ENCODE data around the gene KCTD16.

The KCTD16 gene

GRCh38 chr5:144205141-144205551 lies 34.5 kb downstream of the KCTD16 start:
- peak; percentile 51 for DNase-seq
- Histone ChIP-seq H3K56ac (ENCODE audit: low read length) (peak overlapping the region; percentile 17), H3K79me1 (ENCODE audit: low read length) (no peaks in the 10 kb centered on the region), H3K27ac (ENCODE audit: low read depth, low read length) (no peak overlapping the region), H3K4me2 (ENCODE audit: low read length) (peak overlapping the region; percentile 74), H2BK5ac (ENCODE audit: low read length) (no peak overlapping the region), H3K18ac (ENCODE audit: low read length) (no peak overlapping the region), H4K8ac (ENCODE audit: low read depth, low read length) (no peak overlapping the region), H3K36me3 (ENCODE audit: control insufficient read depth, insufficient read depth, low read length) (no peaks in the 10 kb centered on the region), H3K9ac (ENCODE audit: low read length) (peak overlapping the region; percentile 8), H2BK120ac (ENCODE audit: low read depth, low read length) (no peak overlapping the region), H3K4ac (ENCODE audit: low read depth, low read length) (no peak overlapping the region), H3K23ac (ENCODE audit: low read length) (no peak overlapping the region), H2AK5ac (ENCODE audit: low read length) (no peak overlapping the region), H3K4me1 (ENCODE audit: control insufficient read depth, low read depth, low read length) (no peaks in the 10 kb centered on the region), H3K79me2 (ENCODE audit: control insufficient read depth, insufficient read depth, low read length) (no peaks in the 10 kb centered on the region), H3K27me3 (ENCODE audit: insufficient read depth, low read length, poor library complexity) (no peaks in the 10 kb centered on the region), H3K4me3 (ENCODE audit: low read length) (peak overlapping the region; percentile 21), H2BK15ac (replicated peaks; ENCODE audit: low read depth) (no peak overlapping the region), H4K5ac (ENCODE audit: low read length) (no peak overlapping the region)
- no CpG with 5 or more reads among the region's 31 CpGs for WGBS (ENCODE audit: extremely low coverage, insufficient coverage, low lambda C conversion rate)

- WGBS (ENCODE audit: extremely low coverage, insufficient coverage, low lambda C conversion rate), result no CpG with 5 or more reads among the region's 2 CpGs
- Histone ChIP-seq H4K8ac (ENCODE audit: low read depth, low read length) (no peak overlapping the region), H3K9ac (ENCODE audit: low read length) (no peak overlapping the region), H3K27me3 (ENCODE audit: insufficient read depth, low read length, poor library complexity) (no peaks in the 10 kb centered on the region), H2AK5ac (ENCODE audit: low read length) (no peak overlapping the region), H3K79me1 (ENCODE audit: low read length) (no peaks in the 10 kb centered on the region), H3K18ac (ENCODE audit: low read length) (no peak overlapping the region), H2BK15ac (replicated peaks; ENCODE audit: low read depth) (no peak overlapping the region), H3K56ac (ENCODE audit: low read length) (no peak overlapping the region), H2BK120ac (ENCODE audit: low read depth, low read length) (no peak overlapping the region), H3K36me3 (ENCODE audit: control insufficient read depth, insufficient read depth, low read length) (no peaks in the 10 kb centered on the region), H2BK5ac (ENCODE audit: low read length) (no peak overlapping the region), H3K4me3 (ENCODE audit: low read length) (no peak overlapping the region), H3K23ac (ENCODE audit: low read length) (no peak overlapping the region), H3K27ac (ENCODE audit: low read depth, low read length) (no peak overlapping the region), H3K4me1 (ENCODE audit: control insufficient read depth, low read depth, low read length) (no peaks in the 10 kb centered on the region), H3K79me2 (ENCODE audit: control insufficient read depth, insufficient read depth, low read length) (no peaks in the 10 kb centered on the region), H3K4me2 (ENCODE audit: low read length) (no peak overlapping the region), H4K5ac (ENCODE audit: low read length) (no peak overlapping the region), H3K4ac (ENCODE audit: low read depth, low read length) (no peak overlapping the region)
- no peak for DNase-seq
These were observed 35.5 kb downstream of the KCTD16 start for GRCh38 chr5:144206141-144206540.

GRCh38 chr5:144207875-144208444 lies 37.3 kb downstream of the KCTD16 start:
- Histone ChIP-seq H3K56ac (ENCODE audit: low read length) (no peak overlapping the region), H3K27me3 (ENCODE audit: insufficient read depth, low read length, poor library complexity) (no peaks in the 10 kb centered on the region), H2BK120ac (ENCODE audit: low read depth, low read length) (no peak overlapping the region), H4K5ac (ENCODE audit: low read length) (no peak overlapping the region), H2BK15ac (replicated peaks; ENCODE audit: low read depth) (no peak overlapping the region), H3K9ac (ENCODE audit: low read length) (no peak overlapping the region), H3K79me2 (ENCODE audit: control insufficient read depth, insufficient read depth, low read length) (no peaks in the 10 kb centered on the region), H3K36me3 (ENCODE audit: control insufficient read depth, insufficient read depth, low read length) (no peaks in the 10 kb centered on the region), H3K4ac (ENCODE audit: low read depth, low read length) (no peak overlapping the region), H3K23ac (ENCODE audit: low read length) (no peak overlapping the region), H3K4me2 (ENCODE audit: low read length) (no peak overlapping the region), H3K18ac (ENCODE audit: low read length) (no peak overlapping the region), H2BK5ac (ENCODE audit: low read length) (no peak overlapping the region), H3K4me3 (ENCODE audit: low read length) (no peak overlapping the region), H3K4me1 (ENCODE audit: control insufficient read depth, low read depth, low read length) (no peaks in the 10 kb centered on the region), H3K27ac (ENCODE audit: low read depth, low read length) (no peak overlapping the region), H4K8ac (ENCODE audit: low read depth, low read length) (no peak overlapping the region), H3K79me1 (ENCODE audit: low read length) (no peaks in the 10 kb centered on the region), H2AK5ac (ENCODE audit: low read length) (no peak overlapping the region)
- DNase-seq, result no peak

- Histone ChIP-seq H3K79me1 (ENCODE audit: low read length) (no peaks in the 10 kb centered on the region), H3K4ac (ENCODE audit: low read depth, low read length) (no peak overlapping the region), H3K18ac (ENCODE audit: low read length) (no peak overlapping the region), H3K4me3 (ENCODE audit: low read length) (no peak overlapping the region), H3K9ac (ENCODE audit: low read length) (no peak overlapping the region), H3K79me2 (ENCODE audit: control insufficient read depth, insufficient read depth, low read length) (no peaks in the 10 kb centered on the region), H3K27ac (ENCODE audit: low read depth, low read length) (no peak overlapping the region), H3K23ac (ENCODE audit: low read length) (no peak overlapping the region), H2BK120ac (ENCODE audit: low read depth, low read length) (no peak overlapping the region), H3K56ac (ENCODE audit: low read length) (no peak overlapping the region), H3K4me2 (ENCODE audit: low read length) (no peak overlapping the region), H3K4me1 (ENCODE audit: control insufficient read depth, low read depth, low read length) (no peaks in the 10 kb centered on the region), H4K5ac (ENCODE audit: low read length) (no peak overlapping the region), H2BK15ac (replicated peaks; ENCODE audit: low read depth) (no peak overlapping the region), H3K27me3 (ENCODE audit: insufficient read depth, low read length, poor library complexity) (no peaks in the 10 kb centered on the region), H3K36me3 (ENCODE audit: control insufficient read depth, insufficient read depth, low read length) (no peaks in the 10 kb centered on the region), H4K8ac (ENCODE audit: low read depth, low read length) (no peak overlapping the region), H2BK5ac (ENCODE audit: low read length) (no peak overlapping the region), H2AK5ac (ENCODE audit: low read length) (no peak overlapping the region)
- WGBS (ENCODE audit: extremely low coverage, insufficient coverage, low lambda C conversion rate), result no CpG with 5 or more reads among the region's 4 CpGs
- DNase-seq, result no peak
These were observed 38.7 kb downstream of the KCTD16 start for GRCh38 chr5:144209361-144209760.

DNA sequence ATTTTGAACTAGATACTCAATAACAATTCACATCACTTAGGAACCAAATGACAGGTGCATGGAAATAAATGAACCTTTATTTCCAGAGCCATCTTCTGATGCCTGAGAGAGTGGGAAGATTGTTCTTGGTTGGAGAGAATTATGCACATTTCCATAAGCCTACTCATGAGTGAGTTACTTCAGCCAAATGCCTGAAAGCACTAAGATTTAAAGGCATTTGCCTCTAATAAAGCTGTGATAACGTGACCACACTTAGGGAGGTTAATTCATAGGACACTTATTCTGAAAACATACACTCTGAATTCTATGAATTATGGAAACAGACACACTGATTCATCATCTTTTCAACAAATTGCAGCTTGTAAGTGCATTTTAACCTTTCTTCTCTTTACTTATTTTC lies 40.0 kb downstream of the KCTD16 start:
- Histone ChIP-seq H3K56ac (ENCODE audit: low read length) (no peak overlapping the region), H3K9ac (ENCODE audit: low read length) (no peak overlapping the region), H3K27me3 (ENCODE audit: insufficient read depth, low read length, poor library complexity) (no peaks in the 10 kb centered on the region), H4K8ac (ENCODE audit: low read depth, low read length) (no peak overlapping the region), H2BK5ac (ENCODE audit: low read length) (no peak overlapping the region), H3K79me1 (ENCODE audit: low read length) (no peaks in the 10 kb centered on the region), H3K36me3 (ENCODE audit: control insufficient read depth, insufficient read depth, low read length) (no peaks in the 10 kb centered on the region), H3K4me3 (ENCODE audit: low read length) (no peak overlapping the region), H3K27ac (ENCODE audit: low read depth, low read length) (no peak overlapping the region), H4K5ac (ENCODE audit: low read length) (no peak overlapping the region), H3K79me2 (ENCODE audit: control insufficient read depth, insufficient read depth, low read length) (no peaks in the 10 kb centered on the region), H3K4me2 (ENCODE audit: low read length) (no peak overlapping the region), H3K4me1 (ENCODE audit: control insufficient read depth, low read depth, low read length) (no peaks in the 10 kb centered on the region), H2BK120ac (ENCODE audit: low read depth, low read length) (no peak overlapping the region), H2BK15ac (replicated peaks; ENCODE audit: low read depth) (no peak overlapping the region), H3K23ac (ENCODE audit: low read length) (no peak overlapping the region), H3K4ac (ENCODE audit: low read depth, low read length) (no peak overlapping the region), H3K18ac (ENCODE audit: low read length) (no peak overlapping the region), H2AK5ac (ENCODE audit: low read length) (no peak overlapping the region)
- no CpG with 5 or more reads among the region's 1 CpG for WGBS (ENCODE audit: extremely low coverage, insufficient coverage, low lambda C conversion rate)
- no peak for DNase-seq

- no peaks in the 10 kb centered on the region for H3K36me3 ChIP-seq (ENCODE audit: control insufficient read depth, insufficient read depth, low read length)
- H4K8ac ChIP-seq (ENCODE audit: low read depth, low read length), result no peak overlapping the region
- H3K9ac ChIP-seq (ENCODE audit: low read length), result no peak overlapping the region
- H4K5ac ChIP-seq (ENCODE audit: low read length), result no peak overlapping the region
- DNase-seq, result no peak
- H3K79me1 ChIP-seq (ENCODE audit: low read length), result no peaks in the 10 kb centered on the region
- H3K4me2 ChIP-seq (ENCODE audit: low read length), result no peak overlapping the region
- H3K4ac ChIP-seq (ENCODE audit: low read depth, low read length), result no peak overlapping the region
- no peak overlapping the region for H3K4me3 ChIP-seq (ENCODE audit: low read length)
- H2BK120ac ChIP-seq (ENCODE audit: low read depth, low read length), result no peak overlapping the region
- no CpG with 5 or more reads among the region's 3 CpGs for WGBS (ENCODE audit: extremely low coverage, insufficient coverage, low lambda C conversion rate)
- no peaks in the 10 kb centered on the region for H3K79me2 ChIP-seq (ENCODE audit: control insufficient read depth, insufficient read depth, low read length)
- no peaks in the 10 kb centered on the region for H3K27me3 ChIP-seq (ENCODE audit: insufficient read depth, low read length, poor library complexity)
- no peak overlapping the region for H3K56ac ChIP-seq (ENCODE audit: low read length)
- H3K27ac ChIP-seq (ENCODE audit: low read depth, low read length), result no peak overlapping the region
- no peak overlapping the region for H2BK15ac ChIP-seq (replicated peaks; ENCODE audit: low read depth)
- no peaks in the 10 kb centered on the region for H3K4me1 ChIP-seq (ENCODE audit: control insufficient read depth, low read depth, low read length)
- H2AK5ac ChIP-seq (ENCODE audit: low read length), result no peak overlapping the region
- no peak overlapping the region for H2BK5ac ChIP-seq (ENCODE audit: low read length)
- no peak overlapping the region for H3K18ac ChIP-seq (ENCODE audit: low read length)
- H3K23ac ChIP-seq (ENCODE audit: low read length), result no peak overlapping the region
These were observed 49.2 kb downstream of the KCTD16 start for GRCh38 chr5:144219869-144220268.

Measured in mesendoderm (in vitro differentiated cells).